Neural cell (in vitro differentiated cells): ENCODE measurements around the gene SPOCK1. TPM values are rescaled to one million over a fixed set of nuclear protein-coding genes. Genes with fewer than 3 reads are reported as not detected.

Source experiments
- H2AFZ ChIP-seq: fragments of 200-600, 300-800 bp; sonication (generic), shearing (Covaris generic); 2 replicates; pipeline ENCODE4 v1.6.0; 2014; ENCODE audit warnings: low read depth, mild to moderate bottlenecking, antibody characterized with exemption, low read length, moderate library complexity
- H3F3A ChIP-seq: fragments of 200-600 bp; shearing (Covaris generic); 2 replicates; pipeline ENCODE4 v1.6.1; 2016; ENCODE audit warnings: mild to moderate bottlenecking, moderate library complexity, mixed read lengths, antibody characterized with exemption, low read length; ENCODE audit not compliant: insufficient read depth, poor library complexity, severe bottlenecking
- H3K27ac ChIP-seq: fragments of 200-600, 300-800 bp; sonication (generic), shearing (Covaris generic); 2 replicates; pipeline ENCODE4 v1.5.1; 2014; ENCODE audit warnings: mild to moderate bottlenecking, low read length, moderate library complexity
- H3K27me3 ChIP-seq: fragments of 300-800, 200-600 bp; sonication (generic), shearing (Covaris generic); 2 replicates; pipeline ENCODE4 v1.6.0; 2014; ENCODE audit warnings: mild to moderate bottlenecking, low read depth, low read length, moderate library complexity; ENCODE audit not compliant: insufficient read depth
- H3K36me3 ChIP-seq: fragments of 300-800, 200-600 bp; sonication (generic), shearing (Covaris generic); 2 replicates; pipeline ENCODE4 v1.5.1; 2014; ENCODE audit warnings: mild to moderate bottlenecking, antibody characterized with exemption, low read length, moderate library complexity; ENCODE audit not compliant: insufficient read depth
- H3K4me2 ChIP-seq: fragments of 300-800, 200-600 bp; sonication (generic), shearing (Covaris generic); 2 replicates; pipeline ENCODE4 v1.6.0; 2014; ENCODE audit warnings: mild to moderate bottlenecking, low read length
- H3K4me3 ChIP-seq: fragments of 300-800, 200-600 bp; sonication (generic), shearing (Covaris generic); 2 replicates; pipeline ENCODE4 v1.5.1; 2014; ENCODE audit warnings: mild to moderate bottlenecking, low read length, moderate library complexity
- H3K79me2 ChIP-seq: fragments of 200-600 bp; shearing (Covaris generic); replicated peaks from 2 replicates; pipeline ENCODE4 v1.6.0; 2014; ENCODE audit warnings: mild to moderate bottlenecking, low read length, moderate library complexity; ENCODE audit not compliant: insufficient read depth
- H3K9ac ChIP-seq: fragments of 300-800, 200-600 bp; sonication (generic), shearing (Covaris generic); 2 replicates; pipeline ENCODE4 v1.6.1; 2016; ENCODE audit warnings: mild to moderate bottlenecking, low read length, mixed read lengths
- H3K9me2 ChIP-seq: fragments of 200-600 bp; shearing (Covaris generic); 2 replicates; pipeline ENCODE4 v1.6.1; 2016; ENCODE audit warnings: mild to moderate bottlenecking, low read length, mixed read lengths; ENCODE audit not compliant: insufficient read depth
- H3K9me3 ChIP-seq: fragments of 200-600, 300-800 bp; sonication (generic), shearing (Covaris generic); 2 replicates; pipeline ENCODE4 v1.6.1; 2016; ENCODE audit warnings: mild to moderate bottlenecking, mixed run types, low read length, moderate library complexity, mixed read lengths
- H4K20me1 ChIP-seq: fragments of 200-600 bp; shearing (Covaris generic); 2 replicates; pipeline ENCODE4 v1.6.1; 2016; ENCODE audit warnings: mild to moderate bottlenecking, mixed run types; ENCODE audit not compliant: insufficient read depth
- CTCF ChIP-seq: fragments of 450-650 bp; IDR thresholded peaks from 2 replicates; pipeline ENCODE4 v1.5.1; 2014; ENCODE audit warnings: antibody characterized with exemption, mild to moderate bottlenecking, moderate library complexity; ENCODE audit not compliant: poor library complexity, severe bottlenecking
- EP300 ChIP-seq: fragments of 450-650 bp; conservative IDR thresholded peaks from 2 replicates; pipeline ENCODE4 v1.6.1; 2014; ENCODE audit warnings: antibody characterized with exemption, mild to moderate bottlenecking, moderate library complexity; ENCODE audit not compliant: poor library complexity, severe bottlenecking
- EZH2 ChIP-seq: fragments of 200-600, 300-800 bp; shearing (Covaris generic), sonication (generic); IDR thresholded peaks from 2 replicates; pipeline ENCODE4 v1.6.1; 2014; ENCODE audit warnings: antibody characterized with exemption, low read length, borderline replicate concordance, mild to moderate bottlenecking; ENCODE audit not compliant: insufficient read depth, poor library complexity, severe bottlenecking
- MXI1 ChIP-seq: fragments of 450-650 bp; conservative IDR thresholded peaks from 2 replicates; pipeline ENCODE4 v1.6.1; 2014; ENCODE audit warnings: antibody characterized with exemption, mild to moderate bottlenecking; ENCODE audit not compliant: poor library complexity, severe bottlenecking
- POLR2AphosphoS5 ChIP-seq: IDR thresholded peaks from 2 replicates; pipeline ENCODE4 v1.6.1; 2012
- RAD21 ChIP-seq: fragments of 450-650 bp; conservative IDR thresholded peaks from 2 replicates; pipeline ENCODE4 v1.6.1; 2014; ENCODE audit warnings: antibody characterized with exemption, mild to moderate bottlenecking, moderate library complexity
- REST ChIP-seq: IDR thresholded peaks from 2 replicates; pipeline ENCODE4 v1.6.1; 2012; ENCODE audit warnings: borderline replicate concordance
- SMC3 ChIP-seq: fragments of 450-650 bp; conservative IDR thresholded peaks from 2 replicates; pipeline ENCODE4 v1.6.1; 2014; ENCODE audit warnings: antibody characterized with exemption, mild to moderate bottlenecking, moderate library complexity; ENCODE audit not compliant: poor library complexity
- TAF1 ChIP-seq: IDR thresholded peaks from 2 replicates; pipeline ENCODE4 v1.6.1; 2012; ENCODE audit warnings: low read depth
- polyA plus RNA-seq: library from polyadenylated mRNA; depleted of rRNA; stranded (reverse); fragments of >200 nt; gene quantifications from 2 replicates; pipeline ENCODE4 v1.2.3, GENCODE V29; 2014

SPOCK1 gene
- polyA plus RNA-seq, 1 donor from 2014 or later = 33.6 TPM

DNA sequence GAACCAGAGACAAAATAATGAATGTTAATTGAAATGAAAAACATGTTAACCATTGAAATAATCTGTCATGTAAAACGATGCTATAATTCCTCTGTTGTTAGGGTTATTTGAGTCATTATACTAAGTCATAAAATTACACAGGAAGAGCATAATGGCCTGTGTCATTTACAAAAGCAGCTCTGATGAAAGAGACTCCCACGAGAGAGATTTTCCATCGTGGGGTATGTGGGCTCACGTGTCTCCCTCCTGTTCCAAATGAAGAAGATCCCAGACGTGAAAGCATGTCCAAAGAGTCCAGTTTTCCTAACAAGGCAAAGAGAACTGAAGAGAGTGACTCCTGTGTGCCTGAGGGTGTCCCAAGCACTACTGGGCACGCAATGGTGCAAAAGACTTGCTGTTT lies 379.8 kb downstream of the SPOCK1 start:
- Histone ChIP-seq H3F3A (no peaks in the 10 kb centered on the region), H3K9ac (no peak overlapping the region), H3K36me3 (no peaks in the 10 kb centered on the region), H3K27me3 (no peaks in the 10 kb centered on the region), H3K9me3 (no peaks in the 10 kb centered on the region), H3K27ac (no peak overlapping the region), H3K79me2 (no peaks in the 10 kb centered on the region), H4K20me1 (no peaks in the 10 kb centered on the region), H3K4me2 (no peak overlapping the region), H3K9me2 (no peaks in the 10 kb centered on the region), H3K4me3 (no peak overlapping the region), H2AFZ (no peak overlapping the region)
- TF ChIP-seq MXI1 (no peak), EZH2 (no peak), EP300 (no peak), POLR2AphosphoS5 (no peak), REST (no peak), TAF1 (no peak), CTCF (no peak), SMC3 (no peak), RAD21 (no peak)

GRCh38 chr5:137118629-137119028 lies 380.5 kb downstream of the SPOCK1 start:
- Histone ChIP-seq H3K4me3 (no peak overlapping the region), H3K9me3 (no peaks in the 10 kb centered on the region), H3K9me2 (no peaks in the 10 kb centered on the region), H4K20me1 (no peaks in the 10 kb centered on the region), H3K79me2 (no peaks in the 10 kb centered on the region), H3K4me2 (no peak overlapping the region), H3K36me3 (no peaks in the 10 kb centered on the region), H3F3A (no peaks in the 10 kb centered on the region), H2AFZ (no peak overlapping the region), H3K9ac (no peak overlapping the region), H3K27me3 (no peaks in the 10 kb centered on the region), H3K27ac (no peak overlapping the region)
- TF ChIP-seq CTCF = no peak
